B cell (primary cell): ENCODE data around the gene ZNF565.

ENCODE experiments used
- EZH2 ChIP-seq: IDR thresholded peaks from 2 replicates; pipeline ENCODE4 v1.6.1; 2012; ENCODE audit warnings: borderline replicate concordance, low read depth, mild to moderate bottlenecking, moderate library complexity, low read length; ENCODE audit not compliant: insufficient read depth, poor library complexity, severe bottlenecking
- TF ChIP-seq, protein P1 (sequence below): fragments of 200-600 bp; IDR thresholded peaks from one replicate; pipeline ENCODE4 v1.8.0; 2022; ENCODE audit warnings: antibody characterized with exemption, mild to moderate bottlenecking

- TF ChIP-seq, protein P1, sequence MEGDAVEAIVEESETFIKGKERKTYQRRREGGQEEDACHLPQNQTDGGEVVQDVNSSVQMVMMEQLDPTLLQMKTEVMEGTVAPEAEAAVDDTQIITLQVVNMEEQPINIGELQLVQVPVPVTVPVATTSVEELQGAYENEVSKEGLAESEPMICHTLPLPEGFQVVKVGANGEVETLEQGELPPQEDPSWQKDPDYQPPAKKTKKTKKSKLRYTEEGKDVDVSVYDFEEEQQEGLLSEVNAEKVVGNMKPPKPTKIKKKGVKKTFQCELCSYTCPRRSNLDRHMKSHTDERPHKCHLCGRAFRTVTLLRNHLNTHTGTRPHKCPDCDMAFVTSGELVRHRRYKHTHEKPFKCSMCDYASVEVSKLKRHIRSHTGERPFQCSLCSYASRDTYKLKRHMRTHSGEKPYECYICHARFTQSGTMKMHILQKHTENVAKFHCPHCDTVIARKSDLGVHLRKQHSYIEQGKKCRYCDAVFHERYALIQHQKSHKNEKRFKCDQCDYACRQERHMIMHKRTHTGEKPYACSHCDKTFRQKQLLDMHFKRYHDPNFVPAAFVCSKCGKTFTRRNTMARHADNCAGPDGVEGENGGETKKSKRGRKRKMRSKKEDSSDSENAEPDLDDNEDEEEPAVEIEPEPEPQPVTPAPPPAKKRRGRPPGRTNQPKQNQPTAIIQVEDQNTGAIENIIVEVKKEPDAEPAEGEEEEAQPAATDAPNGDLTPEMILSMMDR: no peak
- TF ChIP-seq EZH2: no peak
These were observed 61.3 kb downstream of the ZNF565 start for GRCh38 chr19:36153126-36153525.
